ENCODE results near the gene CCDC201.
A peak's percentile ranks its signal among the peaks of the same experiment; 100 is the strongest.

Gene CCDC201

DNA sequence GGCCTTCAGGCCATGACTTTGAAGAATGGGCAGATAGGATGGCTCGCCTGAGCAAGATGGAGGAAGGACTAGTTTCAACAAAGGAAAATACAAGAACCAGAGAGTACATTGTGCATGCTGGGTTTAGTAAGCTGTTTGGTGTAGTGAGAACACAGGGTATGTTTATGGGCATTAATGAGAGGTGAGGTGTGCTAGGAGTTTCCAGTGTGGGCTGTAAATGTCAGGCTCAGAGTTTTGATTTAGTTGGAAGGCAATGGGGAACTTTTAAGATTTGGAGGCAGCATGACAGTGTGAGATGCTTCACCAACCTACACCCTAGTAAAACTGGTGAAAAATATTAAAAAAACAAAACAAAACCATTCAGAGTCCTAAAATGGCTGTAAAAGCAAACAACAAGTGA, 28.7 kb upstream of the CCDC201 start:
- Histone ChIP-seq H3K36me3 (ENCODE audit: control insufficient read depth in 1 of 2, insufficient read depth in 2 of 2, low read length in 2 of 2) (no peaks in the 10 kb centered on the region), H3K9ac (ENCODE audit: low read length) (no peak overlapping the region), H3K79me1 (ENCODE audit: low read length) (no peaks in the 10 kb centered on the region), H4K8ac (ENCODE audit: low read depth, low read length) (no peak overlapping the region), H3K18ac (ENCODE audit: low read length) (no peak overlapping the region), H3K9me3 (ENCODE audit: insufficient read depth, low read depth, low read length) (no peaks in the 10 kb centered on the region), H3K4me3 (ENCODE audit: low read depth, low read length) (no peak overlapping the region), H3K27ac (ENCODE audit: low read depth, low read length) (no peak overlapping the region), H3K23ac (ENCODE audit: low read length) (peak overlapping the region; percentile 66), H2BK12ac (ENCODE audit: low read length) (no peak overlapping the region), H3K27me3 (ENCODE audit: insufficient read depth, low read length) (no peaks in the 10 kb centered on the region), H3K4me1 (ENCODE audit: control insufficient read depth in 1 of 2, insufficient read depth in 2 of 2, low read length in 2 of 2) (no peaks in the 10 kb centered on the region), H3K4me2 (ENCODE audit: low read length) (no peak overlapping the region), H3K14ac (ENCODE audit: low read length) (no peak overlapping the region), H3K79me2 (ENCODE audit: control insufficient read depth, insufficient read depth, low read length, poor library complexity) (no peaks in the 10 kb centered on the region), H2AFZ (ENCODE audit: insufficient read depth, low read length, poor library complexity) (no peak overlapping the region), H3K4ac (ENCODE audit: low read depth, low read length) (no peak overlapping the region), H2AK5ac (ENCODE audit: low read length) (no peak overlapping the region), H4K12ac (ENCODE audit: low read depth, low read length) (no peak overlapping the region), H2BK5ac (ENCODE audit: low read depth, low read length, poor library complexity) (no peak overlapping the region), H2BK120ac (ENCODE audit: insufficient read depth, low read length, poor library complexity) (no peak overlapping the region), H4K91ac (ENCODE audit: low read depth, low read length) (no peak overlapping the region)
- DNase-seq: no peak
- no CpG with 5 or more reads among the region's 1 CpG for WGBS (ENCODE audit: extremely low coverage, insufficient coverage, insufficient read length)

DNA sequence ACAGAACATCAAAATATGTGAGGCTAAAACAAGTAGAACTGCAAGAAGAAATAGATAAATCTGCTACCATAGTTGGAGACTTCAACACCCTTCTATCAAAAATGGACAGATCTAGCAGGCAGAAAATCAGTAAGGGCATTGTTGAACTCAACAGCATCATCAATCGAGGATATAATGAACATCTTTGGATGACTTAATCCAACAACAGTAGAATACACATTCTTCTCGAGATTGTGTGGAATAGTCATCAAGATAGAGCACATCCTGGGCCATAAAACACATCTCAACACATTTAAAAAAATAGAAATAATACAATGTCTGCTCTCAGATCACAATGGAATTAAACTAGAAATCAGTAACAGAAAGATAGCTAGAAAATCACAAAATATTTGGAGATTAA, 25.3 kb upstream of the CCDC201 start:
- H3K4me3 ChIP-seq (ENCODE audit: low read depth, low read length): no peak overlapping the region
- no peak overlapping the region for H3K9ac ChIP-seq (ENCODE audit: low read length)
- H4K12ac ChIP-seq (ENCODE audit: low read depth, low read length): no peak overlapping the region
- H3K14ac ChIP-seq (ENCODE audit: low read length): no peak overlapping the region
- no peak overlapping the region for H2BK5ac ChIP-seq (ENCODE audit: low read depth, low read length, poor library complexity)
- no peaks in the 10 kb centered on the region for H3K79me1 ChIP-seq (ENCODE audit: low read length)
- H3K79me2 ChIP-seq (ENCODE audit: control insufficient read depth, insufficient read depth, low read length, poor library complexity): no peaks in the 10 kb centered on the region
- no peak for DNase-seq
- no peak overlapping the region for H4K91ac ChIP-seq (ENCODE audit: low read depth, low read length)
- no CpG with 5 or more reads among the region's 2 CpGs for WGBS (ENCODE audit: extremely low coverage, insufficient coverage, insufficient read length)
- H3K36me3 ChIP-seq (ENCODE audit: control insufficient read depth in 1 of 2, insufficient read depth in 2 of 2, low read length in 2 of 2): no peaks in the 10 kb centered on the region
- H3K18ac ChIP-seq (ENCODE audit: low read length): no peak overlapping the region
- H3K9me3 ChIP-seq (ENCODE audit: insufficient read depth, low read depth, low read length): no peaks in the 10 kb centered on the region
- no peak overlapping the region for H4K8ac ChIP-seq (ENCODE audit: low read depth, low read length)
- no peak overlapping the region for H2AFZ ChIP-seq (ENCODE audit: insufficient read depth, low read length, poor library complexity)
- H3K27me3 ChIP-seq (ENCODE audit: insufficient read depth, low read length): no peaks in the 10 kb centered on the region
- H3K4ac ChIP-seq (ENCODE audit: low read depth, low read length): no peak overlapping the region
- H3K23ac ChIP-seq (ENCODE audit: low read length): no peak overlapping the region
- no peaks in the 10 kb centered on the region for H3K4me1 ChIP-seq (ENCODE audit: control insufficient read depth in 1 of 2, insufficient read depth in 2 of 2, low read length in 2 of 2)
- no peak overlapping the region for H2BK120ac ChIP-seq (ENCODE audit: insufficient read depth, low read length, poor library complexity)
- H2AK5ac ChIP-seq (ENCODE audit: low read length): no peak overlapping the region
- no peak overlapping the region for H3K27ac ChIP-seq (ENCODE audit: low read depth, low read length)
- no peak overlapping the region for H3K4me2 ChIP-seq (ENCODE audit: low read length)
- H2BK12ac ChIP-seq (ENCODE audit: low read length): no peak overlapping the region

DNA sequence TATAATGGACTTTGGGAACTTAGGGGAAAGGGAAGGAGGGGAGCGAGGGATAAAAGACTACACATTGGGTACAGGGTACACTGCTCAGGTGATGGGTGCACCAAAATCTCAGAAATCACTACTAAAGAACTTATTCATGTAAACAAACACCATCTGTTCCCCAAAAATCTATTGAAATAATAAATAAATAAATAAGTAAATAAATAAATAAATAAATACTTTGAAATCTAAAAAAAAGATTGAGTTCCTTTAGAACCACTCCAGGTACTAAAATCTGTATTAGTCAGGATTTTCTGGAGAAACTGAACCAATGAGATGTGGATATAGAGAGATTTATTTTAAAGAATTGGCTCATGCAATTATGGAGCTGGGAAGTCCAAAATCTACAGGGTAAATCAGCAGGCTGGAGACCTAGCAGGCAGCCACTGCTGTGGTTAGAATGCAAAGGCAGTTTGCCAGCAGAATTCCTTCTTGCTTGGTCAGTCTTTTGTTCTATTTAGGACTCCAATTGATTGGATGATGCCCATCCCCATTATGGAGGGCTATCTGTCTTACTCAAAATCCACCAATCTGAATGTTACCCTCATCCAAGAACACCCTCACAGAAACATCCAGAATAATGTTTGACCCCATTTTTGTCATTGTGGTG, 24.3 kb upstream of the CCDC201 start:
- no peaks in the 10 kb centered on the region for H3K27me3 ChIP-seq (ENCODE audit: insufficient read depth, low read length)
- H3K4me1 ChIP-seq (ENCODE audit: control insufficient read depth in 1 of 2, insufficient read depth in 2 of 2, low read length in 2 of 2): no peaks in the 10 kb centered on the region
- no peak overlapping the region for H3K23ac ChIP-seq (ENCODE audit: low read length)
- DNase-seq: no peak
- H3K4me3 ChIP-seq (ENCODE audit: low read depth, low read length): no peak overlapping the region
- H3K9ac ChIP-seq (ENCODE audit: low read length): no peak overlapping the region
- no peaks in the 10 kb centered on the region for H3K9me3 ChIP-seq (ENCODE audit: insufficient read depth, low read depth, low read length)
- no peak overlapping the region for H3K18ac ChIP-seq (ENCODE audit: low read length)
- H2BK120ac ChIP-seq (ENCODE audit: insufficient read depth, low read length, poor library complexity): no peak overlapping the region
- H3K79me2 ChIP-seq (ENCODE audit: control insufficient read depth, insufficient read depth, low read length, poor library complexity): no peaks in the 10 kb centered on the region
- no CpG with 5 or more reads among the region's 1 CpG for WGBS (ENCODE audit: extremely low coverage, insufficient coverage, insufficient read length)
- H2BK12ac ChIP-seq (ENCODE audit: low read length): no peak overlapping the region
- no peak overlapping the region for H3K27ac ChIP-seq (ENCODE audit: low read depth, low read length)
- H3K4ac ChIP-seq (ENCODE audit: low read depth, low read length): no peak overlapping the region
- H4K91ac ChIP-seq (ENCODE audit: low read depth, low read length): no peak overlapping the region
- H4K12ac ChIP-seq (ENCODE audit: low read depth, low read length): no peak overlapping the region
- H3K79me1 ChIP-seq (ENCODE audit: low read length): no peaks in the 10 kb centered on the region
- H2AK5ac ChIP-seq (ENCODE audit: low read length): no peak overlapping the region
- no peak overlapping the region for H4K8ac ChIP-seq (ENCODE audit: low read depth, low read length)
- H2AFZ ChIP-seq (ENCODE audit: insufficient read depth, low read length, poor library complexity): no peak overlapping the region
- no peak overlapping the region for H3K4me2 ChIP-seq (ENCODE audit: low read length)
- H2BK5ac ChIP-seq (ENCODE audit: low read depth, low read length, poor library complexity): no peak overlapping the region
- no peak overlapping the region for H3K14ac ChIP-seq (ENCODE audit: low read length)
- no peaks in the 10 kb centered on the region for H3K36me3 ChIP-seq (ENCODE audit: control insufficient read depth in 1 of 2, insufficient read depth in 2 of 2, low read length in 2 of 2)

DNA sequence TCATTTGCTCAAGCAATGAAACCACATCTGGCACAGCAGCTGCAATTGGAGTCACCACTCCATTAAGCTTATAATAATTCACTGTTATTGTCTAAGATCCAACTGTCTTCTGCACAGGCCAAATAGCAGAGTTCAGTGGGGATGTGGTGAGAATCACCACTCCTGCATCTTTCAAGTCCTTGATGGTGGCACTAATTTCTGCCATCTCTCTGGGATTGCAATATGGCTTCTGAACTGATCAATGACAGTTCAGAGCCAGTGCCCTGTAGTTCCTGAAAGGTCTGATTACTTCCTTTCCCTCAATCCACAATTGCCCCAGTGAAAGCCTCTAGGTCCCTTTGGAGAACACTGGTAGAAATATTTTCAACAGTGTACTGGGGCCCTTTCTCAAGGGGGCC, 21.8 kb upstream of the CCDC201 start:
- no peak overlapping the region for H2BK5ac ChIP-seq (ENCODE audit: low read depth, low read length, poor library complexity)
- no peak overlapping the region for H3K27ac ChIP-seq (ENCODE audit: low read depth, low read length)
- no peaks in the 10 kb centered on the region for H3K9me3 ChIP-seq (ENCODE audit: insufficient read depth, low read depth, low read length)
- H3K18ac ChIP-seq (ENCODE audit: low read length): no peak overlapping the region
- no peak overlapping the region for H4K12ac ChIP-seq (ENCODE audit: low read depth, low read length)
- no peaks in the 10 kb centered on the region for H3K79me2 ChIP-seq (ENCODE audit: control insufficient read depth, insufficient read depth, low read length, poor library complexity)
- no peak overlapping the region for H3K23ac ChIP-seq (ENCODE audit: low read length)
- no peak overlapping the region for H3K14ac ChIP-seq (ENCODE audit: low read length)
- H4K8ac ChIP-seq (ENCODE audit: low read depth, low read length): no peak overlapping the region
- peaks cover 3% of the 10 kb centered on the region for H3K27me3 ChIP-seq (ENCODE audit: insufficient read depth, low read length)
- H3K4ac ChIP-seq (ENCODE audit: low read depth, low read length): no peak overlapping the region
- H3K4me1 ChIP-seq (ENCODE audit: control insufficient read depth in 1 of 2, insufficient read depth in 2 of 2, low read length in 2 of 2): no peaks in the 10 kb centered on the region
- H2AK5ac ChIP-seq (ENCODE audit: low read length): no peak overlapping the region
- H2BK120ac ChIP-seq (ENCODE audit: insufficient read depth, low read length, poor library complexity): no peak overlapping the region
- no peak overlapping the region for H3K4me3 ChIP-seq (ENCODE audit: low read depth, low read length)
- no peak overlapping the region for H4K91ac ChIP-seq (ENCODE audit: low read depth, low read length)
- no peaks in the 10 kb centered on the region for H3K36me3 ChIP-seq (ENCODE audit: control insufficient read depth in 1 of 2, insufficient read depth in 2 of 2, low read length in 2 of 2)
- H3K79me1 ChIP-seq (ENCODE audit: low read length): no peaks in the 10 kb centered on the region
- H3K4me2 ChIP-seq (ENCODE audit: low read length): no peak overlapping the region
- H3K9ac ChIP-seq (ENCODE audit: low read length): no peak overlapping the region
- H2BK12ac ChIP-seq (ENCODE audit: low read length): no peak overlapping the region
- no peak overlapping the region for H2AFZ ChIP-seq (ENCODE audit: insufficient read depth, low read length, poor library complexity)
- DNase-seq: no peak

Data from trophoblast cell (in vitro differentiated cells and primary cell).